ENCODE results near the gene PATJ. TPM values are rescaled to one million over a fixed set of nuclear protein-coding genes. Genes with fewer than 3 reads are reported as not detected.

PATJ gene
- total and polyA plus RNA-seq, 2 experiments from 2014 or later: 10.8 to 18.7 TPM

- no peak for TF ChIP-seq CTCF (IDR thresholded peaks at IDR 0.05; ENCODE audit: low read depth, low read length)
- no peak for DNase-seq (ENCODE audit: low read depth in 1 of 2, low spot score in 1 of 2)
- H3K9me3 ChIP-seq (ENCODE audit: low read depth): no peaks in the 10 kb centered on the region
- H3K36me3 ChIP-seq: no peaks in the 10 kb centered on the region
- no peak overlapping the region for H3K4me3 ChIP-seq
- peaks cover 4% of the 10 kb centered on the region for H3K4me1 ChIP-seq (ENCODE audit: low read depth)
- no peaks in the 10 kb centered on the region for H3K27me3 ChIP-seq
- no peak overlapping the region for H3K27ac ChIP-seq
Observed at GRCh38 chr1:61930116-61930645, 187.9 kb downstream of the PATJ start.

DNA sequence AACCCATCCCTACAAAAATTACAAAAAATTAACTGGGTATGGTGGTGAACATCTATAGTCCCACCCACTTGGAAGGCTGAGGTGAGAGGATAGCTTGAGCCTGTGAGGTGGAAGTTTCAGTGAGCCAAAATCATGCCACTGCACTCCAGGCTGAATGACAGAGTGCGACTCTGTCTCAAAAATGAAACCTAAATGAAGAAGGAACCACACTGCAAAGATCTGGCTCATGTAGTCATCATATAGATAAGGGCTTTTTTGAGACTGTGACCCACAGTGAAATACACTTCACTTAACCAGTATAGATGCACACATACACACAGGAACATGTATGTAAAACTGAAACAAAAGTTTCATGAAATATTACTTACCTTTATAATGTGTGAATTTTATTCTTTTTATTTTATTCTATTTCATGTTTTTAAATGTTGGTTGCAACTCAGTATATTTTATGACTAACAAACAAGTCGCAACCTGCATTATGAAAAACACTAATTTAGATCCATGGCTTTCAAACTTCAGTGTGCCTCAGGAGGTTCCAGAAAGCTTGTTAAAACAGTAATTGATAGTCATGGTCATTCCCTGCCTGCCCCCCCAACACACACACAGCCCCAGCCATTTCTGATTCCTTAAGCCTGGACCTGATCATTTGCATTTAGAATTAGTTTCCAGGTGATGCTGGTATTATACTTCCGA is 189.5 kb downstream of the PATJ start:
- Histone ChIP-seq H3K27ac (no peak overlapping the region), H3K4me3 (no peak overlapping the region), H3K27me3 (no peaks in the 10 kb centered on the region), H3K36me3 (no peaks in the 10 kb centered on the region), H3K4me1 (ENCODE audit: low read depth) (peaks cover 4% of the 10 kb centered on the region), H3K9me3 (ENCODE audit: low read depth) (no peaks in the 10 kb centered on the region)
- TF ChIP-seq CTCF (IDR thresholded peaks at IDR 0.05; ENCODE audit: low read depth, low read length): no peak
- no peak for DNase-seq (ENCODE audit: low read depth in 1 of 2, low spot score in 1 of 2)

DNA sequence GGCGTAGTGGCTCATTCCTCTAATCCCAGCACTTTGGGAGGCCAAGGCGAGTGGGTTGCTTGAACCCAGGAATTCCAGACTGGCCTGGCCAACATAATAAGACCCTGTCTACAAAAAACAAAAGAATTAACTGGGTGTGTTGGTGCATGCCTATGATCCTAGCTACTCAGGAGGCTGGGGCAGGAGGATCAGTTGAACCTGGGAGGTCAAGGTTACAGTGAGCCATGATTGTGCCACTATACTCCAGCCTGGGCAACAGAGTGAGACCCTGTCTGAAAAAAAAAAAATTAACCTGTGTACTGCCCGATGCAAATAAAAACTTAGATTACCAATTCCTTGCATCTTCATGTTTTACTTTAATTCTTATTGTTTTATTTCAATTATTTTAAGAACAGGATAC is 193.2 kb downstream of the PATJ start:
- TF ChIP-seq CTCF (IDR thresholded peaks at IDR 0.05; ENCODE audit: low read depth, low read length): no peak
- H3K36me3 ChIP-seq: no peaks in the 10 kb centered on the region
- H3K4me1 ChIP-seq (ENCODE audit: low read depth): peaks cover 4% of the 10 kb centered on the region
- no peaks in the 10 kb centered on the region for H3K9me3 ChIP-seq (ENCODE audit: low read depth)
- H3K27me3 ChIP-seq: no peaks in the 10 kb centered on the region
- H3K27ac ChIP-seq: no peak overlapping the region
- no peak overlapping the region for H3K4me3 ChIP-seq
- no peak for DNase-seq (ENCODE audit: low read depth in 1 of 2, low spot score in 1 of 2)

- no peak for DNase-seq (ENCODE audit: low read depth in 1 of 2, low spot score in 1 of 2)
- peaks cover 4% of the 10 kb centered on the region for H3K4me1 ChIP-seq (ENCODE audit: low read depth)
Observed at GRCh38 chr1:61936839-61937238, 194.6 kb downstream of the PATJ start.

GRCh38 chr1:61941794-61942193 is 199.5 kb downstream of the PATJ start:
- no peak for DNase-seq (ENCODE audit: low read depth in 1 of 2, low spot score in 1 of 2)
- H3K4me1 ChIP-seq (ENCODE audit: low read depth): no peaks in the 10 kb centered on the region
- no peaks in the 10 kb centered on the region for H3K27me3 ChIP-seq
- no peaks in the 10 kb centered on the region for H3K36me3 ChIP-seq
- H3K4me3 ChIP-seq: no peak overlapping the region
- no peaks in the 10 kb centered on the region for H3K9me3 ChIP-seq (ENCODE audit: low read depth)
- H3K27ac ChIP-seq: no peak overlapping the region
- TF ChIP-seq CTCF (IDR thresholded peaks at IDR 0.05; ENCODE audit: low read depth, low read length): no peak

More at GRCh38 chr1:61936839-61937238, 194.6 kb downstream of the PATJ start:
- Histone ChIP-seq H3K27me3 (no peaks in the 10 kb centered on the region), H3K36me3 (no peaks in the 10 kb centered on the region), H3K4me3 (no peak overlapping the region), H3K27ac (no peak overlapping the region), H3K9me3 (ENCODE audit: low read depth) (no peaks in the 10 kb centered on the region)
- TF ChIP-seq CTCF (IDR thresholded peaks at IDR 0.05; ENCODE audit: low read depth, low read length): no peak
